Mucosa of descending colon (tissue), 3 donors: Measurements from ENCODE around the gene HLA-DQB1. TPM values are rescaled to one million over a fixed set of nuclear protein-coding genes. Genes with fewer than 3 reads are reported as not detected.
"Not testable (repeated sequence)": the region's sequence is repeated elsewhere in the genome, so short reads cannot be mapped to it uniquely, and the experiment has no call there.

Experiments used
- ATAC-seq: fragments of 200-7000 bp; cut with Tn5 transposase; one replicate; pipeline ENCODE4 v1.9.1; 2020; ENCODE audit warnings: mild to moderate bottlenecking, moderate library complexity
- DNase-seq, 3 donors: peaks; one replicate each; pipeline ENCODE4 v3.0.0-alpha.2; 2020
- H3K36me3 ChIP-seq: fragments of 200-600 bp; one replicate; pipeline ENCODE4 v1.8.0; 2021; ENCODE audit warnings: low read depth, mild to moderate bottlenecking
- H3K4me1 ChIP-seq: fragments of 200-600 bp; one replicate; pipeline ENCODE4 v1.8.0; 2021; ENCODE audit warnings: low read depth, mild to moderate bottlenecking
- H3K4me3 ChIP-seq: fragments of 200-600 bp; one replicate; pipeline ENCODE4 v1.8.0; 2021; ENCODE audit warnings: mild to moderate bottlenecking
- H3K9me3 ChIP-seq: fragments of 200-600 bp; one replicate; pipeline ENCODE4 v1.8.0; 2021; ENCODE audit warnings: mild to moderate bottlenecking
- CTCF ChIP-seq: fragments of 200-600 bp; IDR thresholded peaks from one replicate; pipeline ENCODE4 v1.8.0; 2022; ENCODE audit warnings: antibody characterized with exemption, mild to moderate bottlenecking
- intact Hi-C, 2 donors: fragments of 100-400 bp; cut with DNase I in 1 of 2; cut with micrococcal nuclease in 1 of 2; formaldehyde crosslinking; loops; one replicate each; pipeline versions ENCODE4 v1.11.0 to v1.11.1; 2022; cut with DNase I, micrococcal nuclease
- total RNA-seq, 3 donors: library from RNA; stranded (reverse); fragmentation: NEBNext Ultra II Directional in 2 of 3; extraction: Animal tissue kit (Norgen Biotek cat#: 25700) in 2 of 3; gene quantifications; one replicate each; pipeline versions ENCODE4 v1.2.1 to v1.2.4, GENCODE V29; 2021 to 2023
- donor health status: DM: no; HTN: no; CAD: no; lungs with moderate emphysema.
- donor health status: DM: no; HTN: no; CAD: no.
- donor health status: DM: no; HTN: yes; CAD: no.

The HLA-DQB1 gene
- total RNA-seq, 3 donors from 2014 or later: 4.7 to 18.6 (median 14.9) TPM

GRCh38 chr6:32662099-32662498, 4.4 kb downstream of the HLA-DQB1 start:
- Histone ChIP-seq H3K4me1 (peaks cover 3% of the 10 kb centered on the region), H3K4me3 (no peak overlapping the region), H3K36me3 (no peaks in the 10 kb centered on the region), H3K9me3 (no peaks in the 10 kb centered on the region)
- ATAC-seq: no peak
- intact Hi-C loops: no loop called here
- no peak for DNase-seq
- no peak for TF ChIP-seq CTCF

- Histone ChIP-seq H3K9me3 (peaks cover 3% of the 10 kb centered on the region), H3K4me1 (peaks cover 3% of the 10 kb centered on the region), H3K36me3 (no peaks in the 10 kb centered on the region), H3K4me3 (no peak overlapping the region)
- DNase-seq: no peak
- no peak for TF ChIP-seq CTCF
- intact Hi-C loops: no loop called here
- peak; percentile 46 for ATAC-seq
Observed at GRCh38 chr6:32659856-32660595, 6.4 kb downstream of the HLA-DQB1 start.

GRCh38 chr6:32658268-32658897, 8.1 kb downstream of the HLA-DQB1 start:
- ATAC-seq: no peak
- intact Hi-C loops: no loop called here
- TF ChIP-seq CTCF: no peak

GRCh38 chr6:32657819-32658218, 8.6 kb downstream of the HLA-DQB1 start:
- H3K36me3 ChIP-seq, DNase-seq, H3K4me1 ChIP-seq, ATAC-seq, H3K4me3 ChIP-seq, H3K9me3 ChIP-seq, intact Hi-C loops: not testable (repeated sequence)

More at GRCh38 chr6:32658268-32658897, 8.1 kb downstream of the HLA-DQB1 start:
- no peaks in the 10 kb centered on the region for H3K4me1 ChIP-seq
- DNase-seq: no peak
- H3K36me3 ChIP-seq: no peaks in the 10 kb centered on the region
- no peak overlapping the region for H3K4me3 ChIP-seq
- H3K9me3 ChIP-seq: peaks cover 3% of the 10 kb centered on the region

GRCh38 chr6:32657329-32657728, 9.1 kb downstream of the HLA-DQB1 start:
- H3K4me3 ChIP-seq, H3K4me1 ChIP-seq, intact Hi-C loops, H3K36me3 ChIP-seq, H3K9me3 ChIP-seq, ATAC-seq, DNase-seq: not testable (repeated sequence)

GRCh38 chr6:32655203-32655710, 11.2 kb downstream of the HLA-DQB1 start:
- H3K36me3 ChIP-seq: no peaks in the 10 kb centered on the region
- peaks cover 3% of the 10 kb centered on the region for H3K9me3 ChIP-seq
- no peak for TF ChIP-seq CTCF
- H3K4me1 ChIP-seq: no peaks in the 10 kb centered on the region
- intact Hi-C loops: no loop called here
- H3K4me3 ChIP-seq: no peak overlapping the region
- DNase-seq (no peak), ATAC-seq (no peak)
